ENCODE results near the gene ARHGEF17. TPM values are rescaled to one million over a fixed set of nuclear protein-coding genes. Genes with fewer than 3 reads are reported as not detected.

ARHGEF17 gene
- total RNA-seq, 1 donor from 2014 or later: 4.5 TPM

DNA sequence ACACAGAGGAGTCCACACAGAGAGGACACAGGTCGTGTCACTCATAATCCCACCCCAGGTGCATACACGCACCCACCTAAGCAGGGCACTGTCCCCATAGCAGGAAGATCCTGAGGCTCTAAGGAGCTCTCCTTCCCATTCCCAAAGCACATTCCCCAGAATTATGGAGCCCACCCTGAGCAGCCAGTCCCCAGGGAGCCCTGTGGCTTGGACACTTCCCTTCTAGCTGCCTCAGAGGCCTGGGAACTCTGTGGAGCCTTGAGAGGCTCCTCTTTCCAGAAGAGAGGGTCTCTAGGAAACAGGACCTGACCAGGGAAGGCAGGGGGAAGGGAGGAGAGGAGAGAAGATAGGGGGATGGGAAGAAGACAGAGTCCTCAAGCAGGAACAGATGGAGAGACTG, 29.8 kb downstream of the ARHGEF17 start:
- H3K36me3 ChIP-seq (ENCODE audit: control insufficient read depth, insufficient read depth, low read length): no peaks in the 10 kb centered on the region
- TF ChIP-seq, protein P1, sequence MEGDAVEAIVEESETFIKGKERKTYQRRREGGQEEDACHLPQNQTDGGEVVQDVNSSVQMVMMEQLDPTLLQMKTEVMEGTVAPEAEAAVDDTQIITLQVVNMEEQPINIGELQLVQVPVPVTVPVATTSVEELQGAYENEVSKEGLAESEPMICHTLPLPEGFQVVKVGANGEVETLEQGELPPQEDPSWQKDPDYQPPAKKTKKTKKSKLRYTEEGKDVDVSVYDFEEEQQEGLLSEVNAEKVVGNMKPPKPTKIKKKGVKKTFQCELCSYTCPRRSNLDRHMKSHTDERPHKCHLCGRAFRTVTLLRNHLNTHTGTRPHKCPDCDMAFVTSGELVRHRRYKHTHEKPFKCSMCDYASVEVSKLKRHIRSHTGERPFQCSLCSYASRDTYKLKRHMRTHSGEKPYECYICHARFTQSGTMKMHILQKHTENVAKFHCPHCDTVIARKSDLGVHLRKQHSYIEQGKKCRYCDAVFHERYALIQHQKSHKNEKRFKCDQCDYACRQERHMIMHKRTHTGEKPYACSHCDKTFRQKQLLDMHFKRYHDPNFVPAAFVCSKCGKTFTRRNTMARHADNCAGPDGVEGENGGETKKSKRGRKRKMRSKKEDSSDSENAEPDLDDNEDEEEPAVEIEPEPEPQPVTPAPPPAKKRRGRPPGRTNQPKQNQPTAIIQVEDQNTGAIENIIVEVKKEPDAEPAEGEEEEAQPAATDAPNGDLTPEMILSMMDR (IDR thresholded peaks at IDR 0.05; ENCODE audit: insufficient read depth, low read length, severe bottlenecking): no peak
- DNase-seq (ENCODE audit: low read depth) (no peak), FAIRE-seq (no peak)
- H3K27me3 ChIP-seq (ENCODE audit: control insufficient read depth, insufficient read depth, low read length): no peaks in the 10 kb centered on the region
- H3K4me3 ChIP-seq (ENCODE audit: low read depth, low read length): no peak overlapping the region

DNA sequence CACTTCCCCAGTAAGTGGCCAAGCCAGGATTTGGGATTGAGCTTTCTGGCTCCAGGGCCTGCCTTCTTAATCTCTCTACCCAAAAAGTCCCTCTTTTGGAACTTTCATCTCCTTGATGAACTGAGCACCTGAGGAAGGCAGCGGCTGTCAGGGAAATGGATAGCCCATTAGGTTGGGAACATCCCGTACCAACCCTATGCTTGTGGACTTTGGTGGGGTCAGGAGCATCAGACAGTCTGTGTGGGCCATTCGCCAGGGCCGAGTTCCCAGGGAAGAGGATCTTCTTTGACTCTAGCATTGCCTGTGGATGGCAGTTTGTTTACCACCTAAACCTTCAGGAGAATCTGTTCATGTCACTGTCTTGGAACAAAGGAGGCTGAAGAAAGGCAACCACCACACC, 30.2 kb downstream of the ARHGEF17 start:
- FAIRE-seq: no peak
- Histone ChIP-seq H3K4me3 (ENCODE audit: low read depth, low read length) (no peak overlapping the region), H3K27me3 (ENCODE audit: control insufficient read depth, insufficient read depth, low read length) (no peaks in the 10 kb centered on the region), H3K36me3 (ENCODE audit: control insufficient read depth, insufficient read depth, low read length) (no peaks in the 10 kb centered on the region)
- no peak for DNase-seq (ENCODE audit: low read depth)
- TF ChIP-seq, protein P1 (IDR thresholded peaks at IDR 0.05; ENCODE audit: insufficient read depth, low read length, severe bottlenecking): no peak

DNA sequence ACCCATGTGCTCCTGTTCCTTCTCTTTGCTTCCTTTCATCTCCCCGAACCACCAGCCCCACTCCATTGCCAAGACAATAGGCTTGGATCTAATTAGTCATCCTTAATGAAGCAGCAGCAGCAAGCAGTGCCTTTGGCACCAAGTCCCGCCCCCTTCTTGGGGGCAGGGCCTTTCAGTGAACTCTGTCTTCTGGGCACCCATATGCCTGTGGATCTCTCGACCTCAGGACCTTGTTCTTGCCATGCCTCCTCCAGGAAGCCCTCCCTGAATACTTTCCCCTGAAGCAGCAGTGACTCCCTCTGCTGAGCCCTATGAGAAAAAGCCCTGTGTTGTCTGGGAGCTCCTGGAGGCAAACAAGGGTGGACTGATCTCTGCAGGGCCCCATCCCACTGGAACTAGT, 32.1 kb downstream of the ARHGEF17 start:
- TF ChIP-seq, protein P1 (IDR thresholded peaks at IDR 0.05; ENCODE audit: insufficient read depth, low read length, severe bottlenecking): no peak
- Histone ChIP-seq H3K27me3 (ENCODE audit: control insufficient read depth, insufficient read depth, low read length) (no peaks in the 10 kb centered on the region), H3K36me3 (ENCODE audit: control insufficient read depth, insufficient read depth, low read length) (no peaks in the 10 kb centered on the region), H3K4me3 (ENCODE audit: low read depth, low read length) (no peak overlapping the region)
- no peak for DNase-seq (ENCODE audit: low read depth)
- no peak for FAIRE-seq

DNA sequence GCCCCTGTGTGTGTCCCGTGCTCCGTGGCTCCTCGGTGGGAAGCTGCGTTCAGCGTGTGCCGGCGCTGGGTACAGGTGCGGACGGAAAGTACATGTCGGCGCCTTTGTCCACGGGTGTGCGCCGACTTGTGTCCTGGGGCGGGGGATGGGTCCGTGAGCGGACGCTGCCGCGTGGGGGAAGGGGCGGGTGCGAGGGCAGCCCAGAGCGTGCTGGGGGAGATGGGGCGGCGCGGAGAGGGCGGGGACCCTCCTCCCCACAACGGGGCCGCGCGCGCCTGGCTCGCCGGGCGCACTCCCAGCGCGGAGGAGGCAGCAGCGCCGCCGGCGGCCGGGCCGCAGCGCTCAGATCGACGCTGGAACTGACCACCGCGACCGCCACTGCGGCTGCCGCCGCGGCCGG, 34.6 kb downstream of the ARHGEF17 start:
- Histone ChIP-seq H3K27me3 (ENCODE audit: control insufficient read depth, insufficient read depth, low read length) (no peaks in the 10 kb centered on the region), H3K36me3 (ENCODE audit: control insufficient read depth, insufficient read depth, low read length) (peaks cover 3% of the 10 kb centered on the region), H3K4me3 (ENCODE audit: low read depth, low read length) (peak overlapping the region; percentile 30)
- TF ChIP-seq, protein P1 (IDR thresholded peaks at IDR 0.05; ENCODE audit: insufficient read depth, low read length, severe bottlenecking): no peak
- DNase-seq (ENCODE audit: low read depth) (no peak), FAIRE-seq (no peak)

DNA sequence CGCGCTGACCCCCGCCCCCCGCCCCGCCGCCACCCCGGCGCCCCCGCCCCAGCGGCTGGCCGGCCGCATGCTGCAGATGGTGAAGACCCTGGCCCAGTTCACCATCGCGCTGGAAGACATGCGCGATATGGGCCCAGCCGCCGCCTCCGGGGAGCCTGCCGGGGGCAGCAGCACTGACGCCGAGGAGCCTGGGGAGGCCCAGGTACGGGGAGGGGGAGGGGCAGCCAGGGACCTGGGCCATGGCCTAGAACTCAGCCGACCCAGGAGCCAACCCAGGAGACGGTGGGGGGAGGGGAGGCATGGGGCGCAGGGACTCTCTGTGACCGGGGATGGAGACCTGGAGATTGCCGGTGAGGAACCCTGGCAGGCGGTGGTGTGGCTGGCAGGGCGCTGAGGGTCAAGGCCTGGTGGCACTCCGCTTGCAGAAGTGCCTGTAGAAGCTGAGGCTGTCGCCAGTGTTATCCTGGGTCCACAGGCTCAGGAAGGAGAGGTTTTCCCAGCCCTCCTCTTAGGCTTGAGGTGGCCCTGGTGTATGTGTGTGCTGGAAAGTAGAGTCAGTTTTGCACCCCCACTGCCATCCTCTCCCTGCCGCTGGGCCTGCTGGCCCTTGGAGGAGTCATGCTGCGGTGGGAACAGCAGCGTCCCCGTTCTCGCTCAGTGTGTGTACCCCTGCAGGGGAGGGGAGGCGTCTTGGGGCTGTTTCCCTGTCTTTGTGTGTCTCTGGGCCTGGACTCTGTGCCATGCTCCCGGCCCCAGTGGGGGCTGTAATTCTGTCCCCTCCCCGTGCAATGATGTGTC, 35.2 kb downstream of the ARHGEF17 start:
- Histone ChIP-seq H3K36me3 (ENCODE audit: control insufficient read depth, insufficient read depth, low read length) (peaks cover 3% of the 10 kb centered on the region), H3K4me3 (ENCODE audit: low read depth, low read length) (no peak overlapping the region), H3K27me3 (ENCODE audit: control insufficient read depth, insufficient read depth, low read length) (no peaks in the 10 kb centered on the region)
- TF ChIP-seq, protein P1 (IDR thresholded peaks at IDR 0.05; ENCODE audit: insufficient read depth, low read length, severe bottlenecking): no peak
- FAIRE-seq (no peak), DNase-seq (ENCODE audit: low read depth) (no peak)

DNA sequence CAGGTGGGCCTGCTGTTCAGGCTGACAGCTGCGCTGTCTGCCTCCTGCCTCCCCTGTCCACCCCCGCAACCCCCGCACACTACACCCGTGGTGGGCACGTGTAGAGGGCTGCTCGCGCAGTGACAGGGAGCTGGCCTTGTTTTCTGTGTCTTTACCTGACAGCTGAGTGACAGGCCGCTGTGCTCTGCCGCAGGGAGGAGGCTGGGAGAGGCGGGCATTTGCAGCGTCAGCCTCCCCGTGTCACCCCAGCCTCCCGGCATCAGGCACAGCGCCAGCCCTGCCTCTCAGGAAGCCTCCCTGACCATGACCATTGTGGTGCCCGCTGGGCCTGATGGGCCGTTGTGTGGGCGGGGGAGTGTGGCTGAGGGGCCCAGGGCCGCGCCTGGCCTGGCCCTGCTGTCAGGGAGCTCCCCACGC, 36.1 kb downstream of the ARHGEF17 start:
- TF ChIP-seq, protein P1 (IDR thresholded peaks at IDR 0.05; ENCODE audit: insufficient read depth, low read length, severe bottlenecking): no peak
- no peak overlapping the region for H3K4me3 ChIP-seq (ENCODE audit: low read depth, low read length)
- peaks cover 3% of the 10 kb centered on the region for H3K36me3 ChIP-seq (ENCODE audit: control insufficient read depth, insufficient read depth, low read length)
- FAIRE-seq (no peak), DNase-seq (ENCODE audit: low read depth) (no peak)
- no peaks in the 10 kb centered on the region for H3K27me3 ChIP-seq (ENCODE audit: control insufficient read depth, insufficient read depth, low read length)

Data from bronchial epithelial cell (primary cell).